Astrocyte (in vitro differentiated cells and primary cell): ENCODE results near the gene TFF2. TPM values are rescaled to one million over a fixed set of nuclear protein-coding genes. Genes with fewer than 3 reads are reported as not detected.
A peak's percentile ranks its signal among the peaks of the same experiment; 100 is the strongest.

ENCODE experiments used
- DNase-seq: peaks from one replicate; pipeline ENCODE4 v3.0.0-alpha.2; 2010; ENCODE audit warnings: low read depth
- FAIRE-seq: peaks from 2 replicates; lab custom pipeline; 2011; peaks lifted over from hg19 to GRCh38; lab: Jason Lieb, UNC
- H2AFZ ChIP-seq: 2 replicates; pipeline ENCODE4 v1.6.0; 2012; ENCODE audit warnings: low read depth, low read length, inconsistent platforms
- H3K27ac ChIP-seq: 2 replicates; pipeline ENCODE4 v1.5.1; 2011; ENCODE audit warnings: low read depth, low read length, inconsistent platforms
- H3K27me3 ChIP-seq: 2 replicates; pipeline ENCODE4 v1.6.0; 2011; ENCODE audit warnings: low read length, inconsistent platforms; ENCODE audit not compliant: insufficient read depth
- H3K36me3 ChIP-seq: 2 replicates; pipeline ENCODE4 v1.5.1; 2011; ENCODE audit warnings: low read length, inconsistent platforms; ENCODE audit not compliant: insufficient read depth
- H3K4me1 ChIP-seq: 2 replicates; pipeline ENCODE4 v1.5.1; 2011; ENCODE audit warnings: low read length, inconsistent platforms; ENCODE audit not compliant: insufficient read depth
- H3K4me2 ChIP-seq: 2 replicates; pipeline ENCODE4 v1.6.0; 2012; ENCODE audit warnings: low read length, inconsistent platforms
- H3K4me3 ChIP-seq: 2 replicates; pipeline ENCODE4 v1.5.1; 2011; ENCODE audit warnings: low read depth, mild to moderate bottlenecking, low read length, inconsistent platforms; ENCODE audit not compliant: insufficient read depth
- H3K79me2 ChIP-seq: 2 replicates; pipeline ENCODE4 v1.6.0; 2012; ENCODE audit warnings: mild to moderate bottlenecking, low read length, inconsistent platforms; ENCODE audit not compliant: insufficient read depth
- H3K9ac ChIP-seq: 2 replicates; pipeline ENCODE4 v1.6.0; 2012; ENCODE audit warnings: mild to moderate bottlenecking, low read length, inconsistent platforms
- H3K9me3 ChIP-seq: 2 replicates; pipeline ENCODE4 v1.5.1; 2012; ENCODE audit warnings: low read depth, mild to moderate bottlenecking, low read length, inconsistent platforms; ENCODE audit not compliant: insufficient read depth
- H4K20me1 ChIP-seq: 2 replicates; pipeline ENCODE4 v1.6.0; 2012; ENCODE audit warnings: low read length, inconsistent platforms; ENCODE audit not compliant: insufficient read depth
- H3K27ac Mint-ChIP-seq: one replicate; pipeline ENCODE4 v1.8.0; 2021; ENCODE audit warnings: mild to moderate bottlenecking, mixed read lengths; ENCODE audit not compliant: unreplicated experiment
- H3K27me3 Mint-ChIP-seq: one replicate; pipeline ENCODE4 v1.8.0; 2021; ENCODE audit warnings: low read depth, mixed read lengths; ENCODE audit not compliant: unreplicated experiment
- H3K36me3 Mint-ChIP-seq: one replicate; pipeline ENCODE4 v1.8.0; 2021; ENCODE audit warnings: low read depth, mixed read lengths; ENCODE audit not compliant: unreplicated experiment
- H3K4me1 Mint-ChIP-seq: one replicate; pipeline ENCODE4 v1.8.0; 2021; ENCODE audit warnings: low read depth, mixed read lengths; ENCODE audit not compliant: unreplicated experiment
- H3K4me3 Mint-ChIP-seq: one replicate; pipeline ENCODE4 v1.8.0; 2021; ENCODE audit warnings: mild to moderate bottlenecking, moderate library complexity, mixed read lengths; ENCODE audit not compliant: unreplicated experiment
- H3K9me3 Mint-ChIP-seq: one replicate; pipeline ENCODE4 v1.8.0; 2021; ENCODE audit warnings: mild to moderate bottlenecking, mixed read lengths; ENCODE audit not compliant: unreplicated experiment
- EZH2 ChIP-seq: IDR thresholded peaks from 2 replicates; pipeline ENCODE4 v1.6.1; 2012; ENCODE audit warnings: mild to moderate bottlenecking, low read length, inconsistent platforms; ENCODE audit not compliant: insufficient read depth
- total RNA-seq: library from RNA; stranded (reverse); gene quantifications from 2 replicates; pipeline ENCODE4 v1.2.1, GENCODE V29; 2021
- TF ChIP-seq, protein P1 (sequence below): IDR thresholded peaks from 2 replicates; pipeline ENCODE4 v1.5.1; 2011; ENCODE audit warnings: low read depth, mild to moderate bottlenecking, inconsistent platforms, low read length, moderate library complexity; ENCODE audit not compliant: insufficient read depth

The TFF2 gene
- total RNA-seq, 1 donor from 2014 or later, result not detected

- H3K27ac ChIP-seq, result no peak overlapping the region
- peaks cover 41% of the 10 kb centered on the region for H3K27me3 Mint-ChIP-seq
- TF ChIP-seq EZH2, result no peak
- TF ChIP-seq, protein P1, sequence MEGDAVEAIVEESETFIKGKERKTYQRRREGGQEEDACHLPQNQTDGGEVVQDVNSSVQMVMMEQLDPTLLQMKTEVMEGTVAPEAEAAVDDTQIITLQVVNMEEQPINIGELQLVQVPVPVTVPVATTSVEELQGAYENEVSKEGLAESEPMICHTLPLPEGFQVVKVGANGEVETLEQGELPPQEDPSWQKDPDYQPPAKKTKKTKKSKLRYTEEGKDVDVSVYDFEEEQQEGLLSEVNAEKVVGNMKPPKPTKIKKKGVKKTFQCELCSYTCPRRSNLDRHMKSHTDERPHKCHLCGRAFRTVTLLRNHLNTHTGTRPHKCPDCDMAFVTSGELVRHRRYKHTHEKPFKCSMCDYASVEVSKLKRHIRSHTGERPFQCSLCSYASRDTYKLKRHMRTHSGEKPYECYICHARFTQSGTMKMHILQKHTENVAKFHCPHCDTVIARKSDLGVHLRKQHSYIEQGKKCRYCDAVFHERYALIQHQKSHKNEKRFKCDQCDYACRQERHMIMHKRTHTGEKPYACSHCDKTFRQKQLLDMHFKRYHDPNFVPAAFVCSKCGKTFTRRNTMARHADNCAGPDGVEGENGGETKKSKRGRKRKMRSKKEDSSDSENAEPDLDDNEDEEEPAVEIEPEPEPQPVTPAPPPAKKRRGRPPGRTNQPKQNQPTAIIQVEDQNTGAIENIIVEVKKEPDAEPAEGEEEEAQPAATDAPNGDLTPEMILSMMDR, result no peak
These were observed 16.8 kb upstream of the TFF2 start for GRCh38 chr21:42367367-42368165.

DNA sequence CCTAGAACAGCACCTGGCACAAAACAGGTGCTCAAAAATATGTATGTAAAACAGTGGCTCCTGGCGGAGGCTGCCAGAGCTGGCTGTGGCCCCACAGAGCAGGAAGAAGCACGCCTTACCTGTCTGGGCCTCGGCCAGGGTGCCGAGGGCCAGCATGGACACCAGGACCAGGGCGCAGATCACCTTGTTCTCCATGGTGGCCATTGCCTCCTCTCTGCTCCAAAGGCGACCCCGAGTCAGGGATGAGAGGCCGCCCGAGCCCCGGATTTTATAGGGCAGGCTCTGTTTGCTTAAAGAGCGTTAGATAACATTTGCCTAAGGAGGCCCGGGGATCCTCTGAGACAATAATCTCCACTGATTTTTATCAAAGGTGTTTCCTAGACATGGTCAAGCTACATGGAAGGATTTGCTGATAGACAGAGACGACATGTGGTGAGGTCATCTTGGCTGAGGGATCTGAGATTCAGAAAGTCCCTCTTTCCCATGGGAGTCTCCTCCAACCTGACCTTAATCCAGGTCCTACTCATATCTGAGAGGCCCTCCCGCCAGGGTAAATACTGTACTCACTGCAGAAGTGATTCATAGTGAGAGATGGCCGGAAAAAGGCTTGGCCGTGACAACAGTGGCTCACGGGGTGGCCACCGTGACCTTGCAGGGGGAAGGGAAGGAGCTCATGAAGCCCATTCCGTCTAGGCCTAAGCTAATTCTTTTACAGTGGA is 15.7 kb upstream of the TFF2 start, which contains the start of gene TFF1:
TSS of gene TFF1 (minus strand) at position 244 of the 719 bp plus-strand sequence. CDS start at position 204, 40 bp downstream.
- Histone ChIP-seq H3K27me3 (no peaks in the 10 kb centered on the region), H3K36me3 (no peaks in the 10 kb centered on the region), H3K27ac (no peak within 1 kb of the TSS), H3K4me3 (no peak within 1 kb of the TSS), H3K4me2 (no peak within 1 kb of the TSS), H3K9ac (no peak within 1 kb of the TSS), H2AFZ (no peak within 1 kb of the TSS), H3K9me3 (no peaks in the 10 kb centered on the region), H3K4me1 (no peaks in the 10 kb centered on the region), H4K20me1 (no peaks in the 10 kb centered on the region), H3K79me2 (no peaks in the 10 kb centered on the region)
- peak; percentile 2 for DNase-seq
- no peak for FAIRE-seq
- Mint-ChIP-seq H3K27ac (no peak within 1 kb of the TSS), H3K4me1 (no peaks in the 10 kb centered on the region), H3K36me3 (no peaks in the 10 kb centered on the region), H3K9me3 (peaks cover 2% of the 10 kb centered on the region), H3K4me3 (no peak within 1 kb of the TSS), H3K27me3 (peaks cover 42% of the 10 kb centered on the region)
- TF ChIP-seq, protein P1, result no peak
- no peak for TF ChIP-seq EZH2

More at GRCh38 chr21:42367367-42368165, 16.8 kb upstream of the TFF2 start:
- Mint-ChIP-seq H3K9me3 (peaks cover 2% of the 10 kb centered on the region), H3K4me3 (no peak overlapping the region), H3K36me3 (no peaks in the 10 kb centered on the region), H3K4me1 (no peaks in the 10 kb centered on the region), H3K27ac (no peak overlapping the region)
- Histone ChIP-seq H2AFZ (no peak overlapping the region), H4K20me1 (no peaks in the 10 kb centered on the region), H3K9ac (no peak overlapping the region), H3K36me3 (no peaks in the 10 kb centered on the region), H3K79me2 (no peaks in the 10 kb centered on the region), H3K9me3 (no peaks in the 10 kb centered on the region), H3K4me1 (no peaks in the 10 kb centered on the region), H3K4me3 (no peak overlapping the region), H3K27me3 (no peaks in the 10 kb centered on the region), H3K4me2 (no peak overlapping the region)
- DNase-seq, result no peak
- FAIRE-seq, result no peak
